GM11168 (cell line): ENCODE measurements around the gene TMEM92.
"Not testable (repeated sequence)": the region's sequence is repeated elsewhere in the genome, so short reads cannot be mapped to it uniquely, and the experiment has no call there.

Experiments used
- in situ Hi-C: fragments of 300-500 bp; cut with MboI; formaldehyde crosslinking; loops from one replicate; pipeline ENCODE4 v1.12.0; 2022; ENCODE audit warnings: low sequenced_read_pairs; ENCODE audit not compliant: unreplicated experiment

TMEM92 gene

GRCh38 chr17:50272711-50273653, 1.3 kb upstream of the TMEM92 start:
- in situ Hi-C loops: loop anchor here (5.0 kb wide), 1 partner anchor 66 kb away; no protein-coding TSS in a partner anchor

DNA sequence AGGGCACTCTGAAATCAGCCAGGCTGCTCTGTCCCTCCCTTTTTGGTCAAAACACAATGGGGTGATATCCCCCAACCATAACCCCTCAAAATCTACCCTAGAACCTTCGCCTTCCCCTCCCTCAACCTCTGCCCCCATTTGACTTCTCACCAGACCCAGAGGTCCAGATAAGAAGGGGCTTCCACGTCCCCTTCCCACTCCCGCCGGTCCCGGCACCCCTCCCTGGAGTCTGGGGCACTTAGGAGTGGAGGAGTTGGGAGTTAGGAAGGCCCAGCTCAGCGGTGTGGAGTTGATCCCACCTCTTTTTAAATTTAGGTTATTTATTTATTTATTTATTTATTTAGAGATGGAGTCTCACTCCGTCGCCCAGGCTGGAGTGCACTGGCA, 619 bp upstream of the TMEM92 start:
- in situ Hi-C loops: loop anchor here (5.0 kb wide), 1 partner anchor 66 kb away; no protein-coding TSS in a partner anchor

- in situ Hi-C loops: loop anchor here (5.0 kb wide), 1 partner anchor 68 kb away; no protein-coding TSS in a partner anchor
Observed at GRCh38 chr17:50274897-50275221, 593 bp downstream of the TMEM92 start.

DNA sequence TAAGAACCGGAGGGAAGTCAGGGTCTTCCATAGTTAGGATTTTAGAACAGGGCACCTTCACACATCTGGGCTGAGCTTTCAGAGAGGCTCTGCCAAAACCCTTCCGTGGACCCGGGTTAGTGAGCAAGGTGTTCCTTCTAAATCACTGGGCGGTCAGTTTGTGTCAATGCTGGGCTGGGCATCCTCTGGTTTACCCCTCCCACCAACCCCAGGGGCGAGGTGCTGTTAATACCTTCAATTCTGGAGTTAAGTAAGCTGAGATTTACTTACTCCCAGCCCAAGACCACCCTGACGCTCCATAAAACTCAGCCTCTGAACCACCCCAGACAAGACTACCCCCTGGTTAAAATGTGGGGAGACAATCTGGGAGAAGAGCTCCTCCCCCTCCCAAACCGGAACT, 1.0 kb downstream of the TMEM92 start:
- in situ Hi-C loops: no loop called here

GRCh38 chr17:50276588-50277356, 2.5 kb downstream of the TMEM92 start:
- in situ Hi-C loops: no loop called here

DNA sequence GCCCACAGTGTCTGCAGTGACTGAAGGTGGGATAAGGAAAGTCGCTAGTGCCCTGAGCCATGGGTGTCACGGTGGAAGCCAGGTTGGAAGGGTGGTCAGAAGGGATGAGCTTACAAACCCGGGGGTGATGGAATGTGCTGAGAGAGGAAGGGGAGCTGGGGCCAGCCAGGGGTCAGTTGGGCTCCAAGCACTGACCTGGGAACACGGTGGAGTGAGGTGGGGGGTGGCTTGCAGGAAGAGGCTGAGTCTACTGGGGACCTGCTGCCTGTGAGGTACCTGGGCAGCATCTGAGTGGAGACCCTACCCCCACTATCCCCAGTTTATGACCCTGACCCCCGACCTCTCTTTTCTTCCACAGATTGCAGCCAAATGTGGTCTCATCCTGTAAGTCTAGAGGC, 3.1 kb downstream of the TMEM92 start:
- in situ Hi-C loops: no loop called here

DNA sequence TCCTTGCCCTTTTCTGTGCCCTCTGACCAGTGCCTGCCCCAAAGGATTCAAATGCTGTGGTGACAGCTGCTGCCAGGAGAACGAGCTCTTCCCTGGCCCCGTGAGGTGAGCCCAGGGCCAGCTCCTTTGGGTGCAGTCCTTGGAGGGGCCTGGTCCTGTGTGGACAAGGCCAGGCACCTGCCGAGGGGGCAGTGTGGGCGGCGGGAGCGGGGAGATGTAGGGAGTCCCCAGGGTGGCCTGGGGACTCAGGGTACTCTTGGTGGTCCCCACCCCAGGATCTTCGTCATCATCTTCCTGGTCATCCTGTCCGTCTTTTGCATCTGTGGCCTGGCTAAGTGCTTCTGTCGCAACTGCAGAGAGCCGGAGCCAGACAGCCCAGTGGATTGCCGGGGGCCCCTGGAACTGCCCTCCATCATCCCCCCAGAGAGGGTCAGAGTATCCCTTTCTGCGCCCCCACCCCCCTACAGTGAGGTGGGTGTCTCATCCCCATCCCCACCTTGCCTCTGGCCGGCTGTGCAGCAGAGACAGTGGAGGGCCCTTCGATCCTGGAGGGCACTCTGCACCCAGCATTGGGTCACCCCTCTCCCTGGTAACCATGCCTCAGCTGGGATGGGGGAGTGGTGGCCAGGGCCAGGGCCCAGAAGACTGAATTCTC, 4.4 kb downstream of the TMEM92 start:
- in situ Hi-C loops: no loop called here

DNA sequence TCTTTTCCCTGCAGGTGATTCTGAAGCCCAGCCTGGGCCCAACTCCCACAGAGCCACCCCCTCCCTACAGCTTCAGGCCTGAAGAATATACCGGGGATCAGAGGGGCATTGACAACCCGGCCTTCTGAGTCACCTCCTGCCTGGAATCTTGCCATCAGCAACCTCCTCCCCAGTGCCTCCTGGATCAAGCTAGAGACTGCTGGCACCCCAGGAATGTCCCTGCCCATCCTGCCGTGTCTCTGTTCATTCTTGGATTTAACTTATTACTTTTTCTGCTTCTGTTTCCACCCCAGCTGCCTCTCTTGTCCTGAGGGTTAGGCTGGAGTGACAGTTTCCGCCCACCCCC, 4.9 kb downstream of the TMEM92 start:
- in situ Hi-C loops: no loop called here

DNA sequence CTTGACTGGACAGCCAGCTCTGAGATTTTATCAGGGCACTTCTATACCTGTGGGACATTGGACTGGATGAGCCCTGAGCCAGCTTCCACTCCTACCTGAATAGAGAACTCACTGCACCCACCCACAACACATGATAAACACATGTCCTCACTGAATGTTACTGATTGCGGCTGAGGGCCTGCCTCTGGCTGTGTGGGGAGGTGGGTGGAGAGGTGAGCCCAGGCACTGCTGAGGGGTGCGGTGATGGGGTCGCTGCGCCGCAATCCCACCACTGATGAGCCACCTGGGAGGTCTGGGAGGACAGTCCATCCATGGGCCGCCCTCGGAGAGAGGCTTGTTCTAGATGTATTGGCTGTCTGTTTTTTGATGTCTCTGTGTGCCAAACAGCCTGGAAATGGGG, 5.4 kb downstream of the TMEM92 start:
- in situ Hi-C loops: no loop called here

GRCh38 chr17:50280068-50280467, 5.8 kb downstream of the TMEM92 start:
- in situ Hi-C loops: no loop called here

- in situ Hi-C loops: no loop called here
Observed at GRCh38 chr17:50280801-50281441, 6.7 kb downstream of the TMEM92 start.

- in situ Hi-C loops: no loop called here
Observed at GRCh38 chr17:50281739-50282401, 7.6 kb downstream of the TMEM92 start.

- in situ Hi-C loops: no loop called here
Observed at GRCh38 chr17:50283246-50283645, 9.0 kb downstream of the TMEM92 start.

- in situ Hi-C loops: no loop called here
Observed at GRCh38 chr17:50283714-50284113, 9.4 kb downstream of the TMEM92 start.

GRCh38 chr17:50285941-50286340, 11.7 kb downstream of the TMEM92 start:
- in situ Hi-C loops: no loop called here

- in situ Hi-C loops: not testable (repeated sequence)
Observed at GRCh38 chr17:50287302-50287701, 13.0 kb downstream of the TMEM92 start.

DNA sequence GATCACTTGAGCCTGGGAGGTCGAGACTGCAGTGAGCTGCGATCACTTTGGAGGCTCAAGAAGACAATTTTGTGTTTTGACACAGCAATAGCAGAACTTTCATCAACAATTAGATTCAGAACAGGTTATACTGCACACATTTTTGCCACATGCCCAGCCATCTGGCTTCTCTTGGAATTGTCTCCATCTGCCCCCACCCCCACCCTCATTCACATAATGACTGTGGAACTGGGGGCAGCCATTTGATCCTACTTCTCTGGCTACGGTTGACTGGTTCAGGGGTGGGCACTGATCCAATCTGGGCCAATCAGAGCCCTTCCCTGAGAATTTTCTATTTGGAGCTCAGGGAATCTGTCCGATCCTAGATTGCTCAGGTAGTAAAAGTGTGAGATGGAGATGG, 14.0 kb downstream of the TMEM92 start:
- in situ Hi-C loops: no loop called here

DNA sequence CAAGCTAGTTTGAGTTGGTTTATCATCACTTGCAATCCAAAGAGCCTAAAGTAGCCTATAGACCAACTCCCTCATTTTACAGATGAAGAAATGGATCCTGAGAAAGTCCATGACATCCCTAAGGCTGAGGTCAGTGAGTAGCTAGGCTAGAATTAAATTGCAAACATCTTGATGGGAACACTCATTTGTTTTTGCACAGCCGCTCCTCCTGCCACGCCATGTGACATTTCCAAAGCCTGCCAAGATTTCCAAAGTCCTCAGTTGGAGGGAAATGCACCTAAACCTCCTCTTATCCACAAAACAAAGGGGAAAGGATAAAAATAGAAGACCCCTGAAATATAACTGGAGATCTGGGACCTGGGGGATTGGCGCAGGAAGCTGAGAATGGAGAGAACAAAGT, 15.0 kb downstream of the TMEM92 start:
- in situ Hi-C loops: no loop called here

DNA sequence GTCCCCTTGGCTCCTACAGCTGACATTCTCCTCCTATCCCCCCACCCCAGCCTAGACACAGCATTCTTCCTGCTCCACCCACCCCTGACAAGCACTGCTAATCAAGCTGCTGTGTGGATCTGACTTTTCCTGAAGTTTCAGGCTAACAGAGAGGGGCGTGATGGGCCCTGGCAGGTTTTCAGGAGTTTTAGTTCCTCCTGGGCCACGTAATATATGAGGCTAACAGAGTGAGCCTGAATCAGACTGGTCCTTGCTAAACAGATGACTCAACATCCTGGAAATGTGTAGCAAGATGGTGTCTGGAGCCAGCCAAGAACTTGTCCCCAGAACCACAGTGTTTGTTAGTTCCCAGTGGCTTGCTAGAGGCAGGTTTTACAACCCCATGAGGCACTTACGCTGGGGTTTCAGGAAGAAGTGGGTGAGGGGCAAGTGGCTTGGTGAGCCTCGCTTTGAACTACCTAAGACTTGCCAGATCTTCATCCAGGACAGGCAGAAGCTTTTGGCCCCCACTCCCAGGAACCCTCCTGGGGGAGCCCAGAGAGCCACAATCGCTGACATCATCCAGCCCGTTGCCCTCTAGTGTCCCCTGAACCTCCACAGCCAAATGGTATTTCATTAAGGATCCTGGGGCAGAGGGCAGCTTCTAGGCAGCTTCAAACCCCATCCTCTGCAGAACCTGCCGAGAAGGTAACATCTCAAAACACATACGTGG, 15.9 kb downstream of the TMEM92 start:
- in situ Hi-C loops: loop anchor here (10.0 kb wide), 1 partner anchor 75 kb away; no protein-coding TSS in a partner anchor
